ENCODE results near the gene USP14. TPM values are rescaled to one million over a fixed set of nuclear protein-coding genes. Genes with fewer than 3 reads are reported as not detected.

The USP14 gene
- total RNA-seq, 1 donor from 2014 or later: 40.0 TPM

- Histone ChIP-seq H3K27me3 (ENCODE audit: control insufficient read depth, insufficient read depth, low read length) (no peaks in the 10 kb centered on the region), H3K36me3 (ENCODE audit: control insufficient read depth, insufficient read depth, low read length) (no peaks in the 10 kb centered on the region), H3K4me3 (ENCODE audit: low read depth, low read length) (no peak overlapping the region)
- no peak for TF ChIP-seq CTCF (IDR thresholded peaks at IDR 0.05; ENCODE audit: insufficient read depth, low read length, poor library complexity, severe bottlenecking)
- no peak for DNase-seq (ENCODE audit: low read depth)
These were observed 73.2 kb downstream of the USP14 start for GRCh38 chr18:231563-231962.

GRCh38 chr18:240175-240574 is 81.8 kb downstream of the USP14 start:
- H3K4me3 ChIP-seq (ENCODE audit: low read depth, low read length): no peak overlapping the region
- H3K36me3 ChIP-seq (ENCODE audit: control insufficient read depth, insufficient read depth, low read length): no peaks in the 10 kb centered on the region
- H3K27me3 ChIP-seq (ENCODE audit: control insufficient read depth, insufficient read depth, low read length): no peaks in the 10 kb centered on the region
- DNase-seq (ENCODE audit: low read depth): no peak
- no peak for TF ChIP-seq CTCF (IDR thresholded peaks at IDR 0.05; ENCODE audit: insufficient read depth, low read length, poor library complexity, severe bottlenecking)

- DNase-seq (ENCODE audit: low read depth): no peak
- TF ChIP-seq CTCF (IDR thresholded peaks at IDR 0.05; ENCODE audit: insufficient read depth, low read length, poor library complexity, severe bottlenecking): no peak
- no peaks in the 10 kb centered on the region for H3K27me3 ChIP-seq (ENCODE audit: control insufficient read depth, insufficient read depth, low read length)
- H3K4me3 ChIP-seq (ENCODE audit: low read depth, low read length): no peak overlapping the region
- H3K36me3 ChIP-seq (ENCODE audit: control insufficient read depth, insufficient read depth, low read length): no peaks in the 10 kb centered on the region
These were observed 87.0 kb downstream of the USP14 start for GRCh38 chr18:245282-245847.

- H3K27me3 ChIP-seq (ENCODE audit: control insufficient read depth, insufficient read depth, low read length): no peaks in the 10 kb centered on the region
- H3K36me3 ChIP-seq (ENCODE audit: control insufficient read depth, insufficient read depth, low read length): no peaks in the 10 kb centered on the region
- DNase-seq (ENCODE audit: low read depth): no peak
- no peak for TF ChIP-seq CTCF (IDR thresholded peaks at IDR 0.05; ENCODE audit: insufficient read depth, low read length, poor library complexity, severe bottlenecking)
- no peak overlapping the region for H3K4me3 ChIP-seq (ENCODE audit: low read depth, low read length)
These were observed 89.7 kb downstream of the USP14 start for GRCh38 chr18:248053-248452.

- H3K36me3 ChIP-seq (ENCODE audit: control insufficient read depth, insufficient read depth, low read length): no peaks in the 10 kb centered on the region
- DNase-seq (ENCODE audit: low read depth): no peak
- no peaks in the 10 kb centered on the region for H3K27me3 ChIP-seq (ENCODE audit: control insufficient read depth, insufficient read depth, low read length)
- H3K4me3 ChIP-seq (ENCODE audit: low read depth, low read length): no peak overlapping the region
- no peak for TF ChIP-seq CTCF (IDR thresholded peaks at IDR 0.05; ENCODE audit: insufficient read depth, low read length, poor library complexity, severe bottlenecking)
These were observed 92.3 kb downstream of the USP14 start for GRCh38 chr18:250685-251084.

GRCh38 chr18:251572-251971 is 93.2 kb downstream of the USP14 start:
- DNase-seq (ENCODE audit: low read depth): no peak
- H3K27me3 ChIP-seq (ENCODE audit: control insufficient read depth, insufficient read depth, low read length): no peaks in the 10 kb centered on the region
- no peak for TF ChIP-seq CTCF (IDR thresholded peaks at IDR 0.05; ENCODE audit: insufficient read depth, low read length, poor library complexity, severe bottlenecking)
- no peaks in the 10 kb centered on the region for H3K36me3 ChIP-seq (ENCODE audit: control insufficient read depth, insufficient read depth, low read length)
- H3K4me3 ChIP-seq (ENCODE audit: low read depth, low read length): no peak overlapping the region

Data from kidney epithelial cell (primary cell).